ENCODE results near the gene C8A.

- no peak for TF ChIP-seq POLR2AphosphoS5 (IDR thresholded peaks at IDR 0.05; ENCODE audit: low read depth, low read length)
- no peak for TF ChIP-seq SPI1 (IDR thresholded peaks at IDR 0.05; ENCODE audit: low read depth, low read length)
- no peak for TF ChIP-seq TAF1 (IDR thresholded peaks at IDR 0.05; ENCODE audit: low read depth, low read length)
- no peak for TF ChIP-seq POLR2A (IDR thresholded peaks at IDR 0.05; ENCODE audit: low read depth, low read length)
- no peak for TF ChIP-seq PAX5 (IDR thresholded peaks at IDR 0.05; ENCODE audit: insufficient read depth, low read length, severe bottlenecking)
Measured at GRCh38 chr1:56966698-56966999, 112.1 kb downstream of the C8A start.

Measured in GM12891 (cell line).